Spleen (tissue), 11 donors: ENCODE measurements around the gene TMIGD2. TPM values are rescaled to one million over a fixed set of nuclear protein-coding genes. Genes with fewer than 3 reads are reported as not detected.

Experiments
- DNase-seq: peaks from one replicate; pipeline ENCODE4 v3.0.0-alpha.2; 2020
- H3K27ac ChIP-seq, 8 donors: fragments of 200-600 bp; sonication (generic) in 7 of 8; 1 replicate in 4 of 8; 2 replicates in 4 of 8; pipeline versions ENCODE4 v1.5.0 to v1.8.0; 2016 to 2021; ENCODE audit warnings: inconsistent platforms in 4 of 8, mild to moderate bottlenecking in 4 of 8, moderate library complexity in 1 of 8
- H3K27me3 ChIP-seq, 7 donors: fragments of 200-600 bp; sonication (generic) in 6 of 7; replicated peaks in 1 of 7; 1 replicate in 4 of 7; 2 replicates in 3 of 7; pipeline versions ENCODE4 v1.5.0 to v1.8.0; 2016 to 2021; ENCODE audit warnings: inconsistent platforms in 3 of 7, mild to moderate bottlenecking in 1 of 7
- H3K36me3 ChIP-seq, 6 donors: fragments of 200-600 bp; sonication (generic) in 5 of 6; 1 replicate in 4 of 6; 2 replicates in 2 of 6; pipeline versions ENCODE4 v1.5.0 to v1.8.0; 2016 to 2021; ENCODE audit warnings: inconsistent platforms in 2 of 6
- H3K4me1 ChIP-seq, 6 donors: fragments of 200-600 bp; sonication (generic) in 5 of 6; 1 replicate in 3 of 6; 2 replicates in 3 of 6; pipeline versions ENCODE4 v1.5.0 to v1.8.0; 2016 to 2021; ENCODE audit warnings: inconsistent platforms in 3 of 6
- H3K4me3 ChIP-seq, 8 donors: fragments of 200-600 bp; sonication (generic) in 7 of 8; 1 replicate in 4 of 8; 2 replicates in 4 of 8; pipeline versions ENCODE4 v1.5.0 to v1.8.0; 2016 to 2021; ENCODE audit warnings: inconsistent platforms in 4 of 8, mild to moderate bottlenecking in 4 of 8, moderate library complexity in 2 of 8
- H3K9me3 ChIP-seq, 8 donors: fragments of 200-600 bp; sonication (generic) in 7 of 8; 1 replicate in 4 of 8; 2 replicates in 4 of 8; pipeline versions ENCODE4 v1.5.0 to v1.8.0; 2016 to 2021; ENCODE audit warnings: inconsistent platforms in 4 of 8
- CTCF ChIP-seq, 11 experiments: fragments of 200-600 bp in 7 of 11; fragments of 450-650 bp in 4 of 11; sonication (generic) in 4 of 11; IDR thresholded peaks in 8 of 11; conservative IDR thresholded peaks in 3 of 11; 1 replicate in 7 of 11; 2 replicates in 4 of 11; pipeline versions ENCODE4 v1.4.0 to v1.8.0; 2016 to 2021; ENCODE audit warnings: antibody characterized with exemption in 11 of 11, inconsistent platforms in 4 of 11, mild to moderate bottlenecking in 1 of 11
- POLR2A ChIP-seq, 3 donors: fragments of 450-650 bp; IDR thresholded peaks; one replicate each; pipeline ENCODE4 v1.5.1; 2017; ENCODE audit warnings: antibody characterized with exemption in 3 of 3, mild to moderate bottlenecking in 1 of 3
- POLR2AphosphoS5 ChIP-seq, 3 donors: sonication (generic); formaldehyde crosslinking; IDR thresholded peaks; one replicate each; pipeline ENCODE4 v1.5.1; 2017; ENCODE audit warnings: antibody characterized with exemption in 3 of 3
- WGBS, 5 donors: extraction: QIAGEN DNeasy Blood & Tissue Kit in 3 of 5; methylation state at CpG; one replicate each; pipeline versions ENCODE4 v1.1.5 to v1.1.7; 2013 to 2018; 5-methylcytosine and 5-hydroxymethylcytosine counted together
- intact Hi-C: fragments of 100-400 bp; cut with DNase I; formaldehyde crosslinking; loops from one replicate; pipeline ENCODE4 v1.15.0; 2023; ENCODE audit warnings: low total_unique reads
- polyA plus RNA-seq, 3 donors: library from polyadenylated mRNA; stranded (reverse); fragments of 200-250 nt; gene quantifications; one replicate each; pipeline ENCODE4 v1.2.1, GENCODE V29; 2013
- total RNA-seq, 7 donors: library from RNA; depleted of rRNA in 3 of 7; stranded (reverse); fragments of >200 nt in 3 of 7; fragmentation: NEBNext Ultra II Directional in 4 of 7; extraction: Animal tissue kit (Norgen Biotek cat#: 25700) in 4 of 7; gene quantifications; one replicate each; pipeline versions ENCODE4 v1.1.0 to v1.2.1, GENCODE V29; 2016 to 2021
- donor health status: healthy with polysubstance abuse.
- donor health status: DM: no; HTN: no; CAD: no; lungs with moderate emphysema.
- donor health status: DM: no; HTN: no; CAD: no.
- donor health status: Bipolar disorder and iron deficiency.
- donor health status: healthy.
- donor health status: DM: no; HTN: no; CAD: no.
- donor health status: DM: yes; HTN: yes; CAD: no.

Gene TMIGD2
- total and polyA plus RNA-seq, 10 donors, result 1.6 to 6.1 (median 4.2) TPM

GRCh38 chr19:4266253-4267000, 35.8 kb downstream of the TMIGD2 start:
- no peaks in the 10 kb centered on the region for H3K27me3 ChIP-seq
- H3K4me1 ChIP-seq, result peaks cover 0 to 49% (median 20%) of the 10 kb centered on the region in 6 donors
- no peak for TF ChIP-seq POLR2A (IDR thresholded peaks at IDR 0.05)
- TF ChIP-seq CTCF (IDR thresholded peaks at IDR 0.05 in 8 of 11, conservative IDR thresholded peaks at IDR 0.05 in 3 of 11), result no peak
- no peak for TF ChIP-seq POLR2AphosphoS5 (IDR thresholded peaks at IDR 0.05)
- intact Hi-C loops, result loop anchor here (5.0 to 10.0 kb wide), 2 partner anchors 86 to 258 kb away; no protein-coding TSS in a partner anchor
- no peak for DNase-seq
- WGBS, 5 donors, result 77 to 85% (median 84%) methylated on average over 17 to 18 of the region's 18 CpGs
- H3K27ac ChIP-seq, result peak overlapping the region in 1 of 8 donors; percentile 6
- peaks cover 6 to 100% (median 88%) of the 10 kb centered on the region in 6 donors for H3K36me3 ChIP-seq
- H3K9me3 ChIP-seq, result no peaks in the 10 kb centered on the region
- no peak overlapping the region for H3K4me3 ChIP-seq

DNA sequence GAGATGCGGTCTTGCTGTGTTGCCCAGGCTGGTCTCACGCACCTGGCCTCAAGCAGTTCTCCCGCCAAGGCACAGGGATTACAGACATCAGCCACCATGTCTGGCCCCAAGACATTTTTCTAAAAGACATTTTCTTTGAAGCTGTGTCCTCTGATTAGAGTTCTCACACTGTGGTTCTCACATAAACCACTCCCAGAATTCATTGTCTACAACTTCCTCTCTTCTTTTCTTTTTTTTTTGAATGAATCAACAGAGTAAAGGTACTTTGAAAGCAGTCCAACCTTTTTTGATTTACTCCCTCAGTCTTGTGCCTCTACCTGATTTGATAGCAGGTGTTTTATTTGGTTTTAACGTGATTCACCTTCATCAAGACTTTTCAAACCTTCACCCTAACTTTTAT, 37.4 kb downstream of the TMIGD2 start:
- TF ChIP-seq POLR2AphosphoS5 (IDR thresholded peaks at IDR 0.05), result no peak
- TF ChIP-seq CTCF (IDR thresholded peaks at IDR 0.05 in 8 of 11, conservative IDR thresholded peaks at IDR 0.05 in 3 of 11), result no peak
- Histone ChIP-seq H3K4me3 (no peak overlapping the region), H3K9me3 (no peaks in the 10 kb centered on the region), H3K27ac (peak overlapping the region in 3 of 8 donors; percentile 27 to 61 (median 46)), H3K4me1 (peaks cover 0 to 59% (median 22%) of the 10 kb centered on the region in 6 donors), H3K36me3 (peaks cover 6 to 100% (median 95%) of the 10 kb centered on the region in 6 donors), H3K27me3 (no peaks in the 10 kb centered on the region)
- intact Hi-C loops, result loop anchor here (5.0 to 10.0 kb wide), 2 partner anchors 87 to 260 kb away; no protein-coding TSS in a partner anchor
- DNase-seq, result no peak
- WGBS, 5 donors, result 63 to 75% (median 67%) methylated on average over 4 of the region's 4 CpGs

DNA sequence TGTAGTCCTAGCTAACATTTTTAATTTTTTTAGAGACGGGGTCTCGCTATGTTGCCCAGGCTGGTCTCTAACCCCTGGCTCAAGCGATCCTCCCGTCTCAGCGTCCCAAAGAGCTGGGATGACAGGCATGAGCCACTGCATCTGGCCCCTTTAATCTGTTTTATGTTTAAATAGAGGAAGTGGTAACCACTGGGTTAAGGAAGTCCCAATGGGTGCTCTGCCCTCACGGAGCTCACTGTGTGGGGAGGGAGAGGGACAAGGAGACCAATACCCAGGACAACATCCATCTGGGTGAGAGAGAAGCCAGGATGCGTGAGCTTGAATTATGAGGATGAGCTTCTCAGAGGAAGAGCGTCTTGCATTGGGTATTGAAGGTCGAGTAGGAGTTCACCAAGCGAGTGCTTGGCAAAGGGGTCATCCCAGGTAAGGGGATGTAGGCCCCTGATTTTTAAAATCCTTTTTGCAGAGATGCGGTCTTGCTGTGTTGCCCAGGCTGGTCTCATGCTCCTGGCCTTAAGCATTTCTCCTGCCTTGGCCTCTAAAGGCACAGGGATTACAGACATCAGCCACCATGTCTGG, 41.5 kb downstream of the TMIGD2 start:
- TF ChIP-seq CTCF (IDR thresholded peaks at IDR 0.05 in 8 of 11, conservative IDR thresholded peaks at IDR 0.05 in 3 of 11), result no peak
- H3K4me1 ChIP-seq, result peaks cover 0 to 35% (median 11%) of the 10 kb centered on the region in 6 donors
- no peak overlapping the region for H3K27ac ChIP-seq
- peaks cover 0 to 12% (median 7%) of the 10 kb centered on the region in 8 donors for H3K9me3 ChIP-seq
- WGBS, 5 donors, result 78 to 88% (median 83%) methylated on average over 11 of the region's 11 CpGs
- intact Hi-C loops, result loop anchor here (10.0 kb wide), 1 partner anchor 264 kb away; no protein-coding TSS in a partner anchor
- DNase-seq, result no peak
- peaks cover 0 to 100% (median 96%) of the 10 kb centered on the region in 6 donors for H3K36me3 ChIP-seq
- no peak overlapping the region for H3K4me3 ChIP-seq
- no peaks in the 10 kb centered on the region for H3K27me3 ChIP-seq

DNA sequence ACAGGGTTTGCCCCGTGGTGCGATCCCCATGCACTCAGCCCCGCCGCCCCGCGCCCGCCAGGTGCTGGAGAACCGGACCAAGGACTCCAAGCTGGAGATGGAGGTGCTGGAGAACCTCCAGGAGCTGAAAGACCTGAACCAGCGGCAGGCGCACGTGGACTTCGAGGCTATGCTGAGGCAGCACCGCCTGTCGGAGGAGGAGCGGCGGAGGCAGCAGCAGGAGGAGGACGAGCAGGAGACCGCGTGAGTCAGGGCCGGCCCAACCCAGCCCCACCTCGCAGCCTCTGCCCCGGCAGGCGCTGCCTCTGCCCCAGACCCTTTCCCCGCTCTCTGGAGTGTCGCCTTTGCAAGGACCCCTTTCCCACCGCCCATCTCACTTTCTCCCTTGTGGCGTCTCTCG, 44.0 kb downstream of the TMIGD2 start:
- H3K36me3 ChIP-seq, result peaks cover 4 to 100% (median 100%) of the 10 kb centered on the region in 6 donors
- H3K9me3 ChIP-seq, result peaks cover 0 to 21% (median 12%) of the 10 kb centered on the region in 8 donors
- no peak for DNase-seq
- WGBS, 5 donors, result 95 to 97% (median 96%) methylated on average over 23 to 28 of the region's 28 CpGs
- no peaks in the 10 kb centered on the region for H3K27me3 ChIP-seq
- H3K4me3 ChIP-seq, result no peak overlapping the region
- H3K4me1 ChIP-seq, result peaks cover 0 to 11% (median 0%) of the 10 kb centered on the region in 6 donors
- TF ChIP-seq CTCF (IDR thresholded peaks at IDR 0.05 in 8 of 11, conservative IDR thresholded peaks at IDR 0.05 in 3 of 11) (no peak), POLR2AphosphoS5 (IDR thresholded peaks at IDR 0.05) (peak in 1 of 3 donors; percentile 7), POLR2A (IDR thresholded peaks at IDR 0.05) (no peak)
- H3K27ac ChIP-seq, result no peak overlapping the region
- intact Hi-C loops, result no loop called here
